NT2/D1 (cell line): ENCODE measurements around the gene HMX1.

Source experiments
- YY1 ChIP-seq: IDR thresholded peaks from 2 replicates; pipeline ENCODE4 v1.6.1; 2011; ENCODE audit not compliant: insufficient read length, insufficient read depth
- ZNF274 ChIP-seq: IDR thresholded peaks from 2 replicates; pipeline ENCODE4 v1.6.1; 2011; ENCODE audit warnings: mild to moderate bottlenecking, low read depth, low read length

DNA sequence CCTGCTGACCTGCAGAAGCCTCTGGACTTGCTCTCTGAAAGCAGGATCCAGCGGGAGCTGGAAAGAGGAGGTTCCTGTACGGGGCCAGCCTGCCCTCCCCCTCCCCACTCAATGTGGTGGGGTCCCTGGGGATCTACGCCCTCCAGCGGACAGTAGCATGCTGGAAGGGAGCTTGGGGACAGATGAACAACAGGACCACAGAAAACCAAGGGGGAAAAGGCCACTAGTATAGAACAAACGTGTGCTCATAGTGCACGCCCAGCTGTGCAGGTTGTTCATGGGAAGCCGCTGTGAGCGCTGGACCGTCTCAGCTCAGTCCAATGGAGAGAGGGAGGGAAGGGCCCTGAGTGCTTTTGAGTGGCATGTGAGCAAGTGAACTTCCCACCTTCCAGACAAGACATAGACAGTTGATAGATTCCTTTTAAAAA, 15.8 kb downstream of the HMX1 start:
- TF ChIP-seq ZNF274 (no peak), YY1 (no peak)
